Panc1 (cell line): ENCODE data around the gene PAPPA.

ENCODE experiments used
- CTCF ChIP-seq: fragments of 450-650 bp; IDR thresholded peaks from 2 replicates; pipeline ENCODE4 v1.5.1; 2017; ENCODE audit warnings: mild to moderate bottlenecking
- POLR2AphosphoS5 ChIP-seq: IDR thresholded peaks from 2 replicates; pipeline ENCODE4 v1.6.1; 2012; ENCODE audit warnings: mild to moderate bottlenecking, low read depth, low read length, moderate library complexity
- SIN3A ChIP-seq: IDR thresholded peaks from 2 replicates; pipeline ENCODE4 v1.6.1; 2012; ENCODE audit warnings: low read depth, mild to moderate bottlenecking, low read length, moderate library complexity, borderline replicate concordance; ENCODE audit not compliant: insufficient read depth
- TCF7L2 ChIP-seq: IDR thresholded peaks from 2 replicates; pipeline ENCODE4 v1.6.1; 2011; ENCODE audit warnings: mild to moderate bottlenecking, low read depth, low read length, inconsistent platforms
- TF ChIP-seq, protein P1 (sequence below), 2 experiments: IDR thresholded peaks; 2 replicates each; pipeline ENCODE4 v1.6.1; 2011 to 2012; ENCODE audit warnings: low read depth in 2 of 2, control low read depth in 1 of 2, low read length in 1 of 2, mild to moderate bottlenecking in 1 of 2, moderate library complexity in 1 of 2; ENCODE audit not compliant: insufficient read depth in 1 of 2

GRCh38 chr9:116323012-116323411 is 169.4 kb downstream of the PAPPA start:
- TF ChIP-seq POLR2AphosphoS5 = no peak
- TF ChIP-seq CTCF = no peak
- TF ChIP-seq, protein P1, sequence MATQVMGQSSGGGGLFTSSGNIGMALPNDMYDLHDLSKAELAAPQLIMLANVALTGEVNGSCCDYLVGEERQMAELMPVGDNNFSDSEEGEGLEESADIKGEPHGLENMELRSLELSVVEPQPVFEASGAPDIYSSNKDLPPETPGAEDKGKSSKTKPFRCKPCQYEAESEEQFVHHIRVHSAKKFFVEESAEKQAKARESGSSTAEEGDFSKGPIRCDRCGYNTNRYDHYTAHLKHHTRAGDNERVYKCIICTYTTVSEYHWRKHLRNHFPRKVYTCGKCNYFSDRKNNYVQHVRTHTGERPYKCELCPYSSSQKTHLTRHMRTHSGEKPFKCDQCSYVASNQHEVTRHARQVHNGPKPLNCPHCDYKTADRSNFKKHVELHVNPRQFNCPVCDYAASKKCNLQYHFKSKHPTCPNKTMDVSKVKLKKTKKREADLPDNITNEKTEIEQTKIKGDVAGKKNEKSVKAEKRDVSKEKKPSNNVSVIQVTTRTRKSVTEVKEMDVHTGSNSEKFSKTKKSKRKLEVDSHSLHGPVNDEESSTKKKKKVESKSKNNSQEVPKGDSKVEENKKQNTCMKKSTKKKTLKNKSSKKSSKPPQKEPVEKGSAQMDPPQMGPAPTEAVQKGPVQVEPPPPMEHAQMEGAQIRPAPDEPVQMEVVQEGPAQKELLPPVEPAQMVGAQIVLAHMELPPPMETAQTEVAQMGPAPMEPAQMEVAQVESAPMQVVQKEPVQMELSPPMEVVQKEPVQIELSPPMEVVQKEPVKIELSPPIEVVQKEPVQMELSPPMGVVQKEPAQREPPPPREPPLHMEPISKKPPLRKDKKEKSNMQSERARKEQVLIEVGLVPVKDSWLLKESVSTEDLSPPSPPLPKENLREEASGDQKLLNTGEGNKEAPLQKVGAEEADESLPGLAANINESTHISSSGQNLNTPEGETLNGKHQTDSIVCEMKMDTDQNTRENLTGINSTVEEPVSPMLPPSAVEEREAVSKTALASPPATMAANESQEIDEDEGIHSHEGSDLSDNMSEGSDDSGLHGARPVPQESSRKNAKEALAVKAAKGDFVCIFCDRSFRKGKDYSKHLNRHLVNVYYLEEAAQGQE (IDR thresholded peaks at IDR 0.05; ENCODE audit: insufficient read depth in 1 of 2, low read depth in 2 of 2, low read length in 1 of 2) = no peak
- no peak for TF ChIP-seq TCF7L2
- no peak for TF ChIP-seq SIN3A
